GM21737 (cell line): Measurements from ENCODE around the gene ACTR3C.
"Not testable (repeated sequence)": the region's sequence is repeated elsewhere in the genome, so short reads cannot be mapped to it uniquely, and the experiment has no call there.

ENCODE experiments used
- ATAC-seq: cut with Tn5 transposase; IDR thresholded peaks from one replicate; pipeline ENCODE4 v1.9.1; 2021; ENCODE audit warnings: mild to moderate bottlenecking, moderate library complexity; ENCODE audit not compliant: unreplicated experiment

Gene ACTR3C

GRCh38 chr7:150314639-150315239 is 8.6 kb downstream of the ACTR3C start:
- no peak for ATAC-seq

DNA sequence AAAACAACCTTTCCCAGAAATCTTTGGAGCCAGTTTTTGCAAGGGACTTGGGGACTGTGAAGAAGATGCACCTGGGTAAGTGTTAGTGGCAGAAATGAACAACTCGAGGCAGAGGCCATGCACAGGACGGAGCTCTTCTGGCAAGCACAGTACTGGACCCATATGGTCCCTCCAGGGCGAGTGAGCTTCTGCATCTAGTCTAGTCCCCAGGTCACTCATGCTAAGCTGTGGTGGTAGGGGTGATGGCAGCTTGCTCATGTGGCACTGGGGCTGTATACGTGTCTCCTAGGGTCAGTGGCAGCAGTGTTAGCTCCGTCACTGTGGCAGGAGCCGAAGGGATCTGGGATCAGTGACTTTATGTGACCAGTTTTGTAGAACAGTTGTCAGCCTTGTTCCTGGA is 9.5 kb downstream of the ACTR3C start:
- ATAC-seq, result no peak

DNA sequence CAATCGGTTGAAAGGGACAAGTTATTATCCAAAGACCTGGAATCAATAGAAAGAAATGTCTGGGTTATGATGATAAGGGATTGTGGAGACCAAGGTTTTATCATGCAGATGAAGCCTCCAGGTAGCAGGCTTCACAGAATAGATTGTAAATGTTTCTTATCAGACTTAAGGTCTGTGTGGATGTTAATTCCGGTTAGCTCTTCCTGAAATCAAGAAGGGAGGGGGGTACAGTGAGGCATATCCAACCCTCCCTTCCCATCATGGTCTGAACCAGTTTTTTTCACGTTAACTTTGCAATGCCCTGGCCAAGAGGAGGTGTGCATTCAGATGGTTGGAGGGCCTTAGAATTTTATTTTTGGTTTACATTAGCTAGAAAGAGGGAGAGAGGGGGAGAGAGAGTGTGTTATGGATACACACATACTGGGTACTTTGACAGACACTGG is 10.0 kb downstream of the ACTR3C start:
- ATAC-seq, result no peak

GRCh38 chr7:150312649-150313366 is 10.5 kb downstream of the ACTR3C start:
- not testable (repeated sequence) for ATAC-seq

- ATAC-seq, result no peak
Measured at GRCh38 chr7:150311711-150312110, 11.6 kb downstream of the ACTR3C start.

DNA sequence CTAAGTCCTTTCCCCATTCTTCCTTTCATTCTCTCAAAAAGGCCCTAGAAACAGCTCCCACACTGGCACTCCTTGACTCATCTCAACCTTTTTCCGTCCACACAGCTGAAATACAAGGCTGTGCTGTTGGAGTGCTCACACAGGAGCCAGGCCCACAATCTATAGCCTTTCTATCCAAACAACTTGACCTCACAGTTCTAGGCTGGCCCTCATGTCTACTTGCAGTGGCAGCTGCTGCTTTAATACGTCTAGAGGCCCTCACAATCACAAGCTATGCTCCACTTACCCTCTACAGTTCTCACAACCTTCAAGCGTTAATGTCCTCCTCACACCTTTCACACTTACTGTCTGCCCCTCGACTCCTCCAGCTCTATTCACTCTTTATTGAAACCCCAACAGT is 12.2 kb downstream of the ACTR3C start:
- no peak for ATAC-seq

GRCh38 chr7:150308575-150308974 is 14.8 kb downstream of the ACTR3C start:
- ATAC-seq, result no peak

- no peak for ATAC-seq
Measured at GRCh38 chr7:150307904-150308303, 15.4 kb downstream of the ACTR3C start.

DNA sequence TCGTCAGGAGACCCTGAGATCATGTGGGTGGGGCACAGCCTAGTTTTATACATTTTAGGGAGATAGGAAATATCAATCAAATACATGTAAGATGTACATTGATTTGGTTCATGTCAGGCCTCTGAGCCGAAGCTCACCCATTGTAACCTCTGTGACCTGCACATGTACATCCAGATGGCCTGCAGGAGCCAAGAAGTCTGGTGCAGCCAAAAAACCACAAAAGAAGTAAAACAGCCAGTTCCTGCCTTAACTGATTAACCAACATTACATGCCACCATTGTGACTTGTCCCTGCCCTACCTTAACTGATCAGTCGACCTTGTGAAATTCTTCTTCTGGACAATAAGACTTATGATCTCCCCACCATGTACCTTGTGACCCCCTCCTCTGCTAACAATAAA is 16.2 kb downstream of the ACTR3C start:
- no peak for ATAC-seq

DNA sequence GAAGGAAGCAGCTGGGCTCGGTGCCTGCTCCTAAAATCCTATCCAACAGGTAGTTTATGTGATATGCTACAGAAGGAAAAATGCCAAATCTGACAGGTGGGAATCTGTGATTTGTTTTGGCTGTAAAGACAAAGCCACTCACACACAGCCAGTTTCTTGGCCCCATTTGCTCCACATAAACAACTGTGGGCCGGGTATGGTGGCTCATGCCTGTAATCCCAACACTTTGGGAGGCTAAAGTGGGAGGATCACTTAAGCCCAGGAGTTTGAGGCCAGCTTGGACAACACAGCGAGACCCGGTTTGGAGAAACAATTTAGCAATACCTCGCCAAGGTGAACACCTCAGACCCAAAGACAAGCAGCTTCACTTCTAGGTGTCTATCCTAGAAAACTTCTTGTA is 17.0 kb downstream of the ACTR3C start:
- not testable (repeated sequence) for ATAC-seq

DNA sequence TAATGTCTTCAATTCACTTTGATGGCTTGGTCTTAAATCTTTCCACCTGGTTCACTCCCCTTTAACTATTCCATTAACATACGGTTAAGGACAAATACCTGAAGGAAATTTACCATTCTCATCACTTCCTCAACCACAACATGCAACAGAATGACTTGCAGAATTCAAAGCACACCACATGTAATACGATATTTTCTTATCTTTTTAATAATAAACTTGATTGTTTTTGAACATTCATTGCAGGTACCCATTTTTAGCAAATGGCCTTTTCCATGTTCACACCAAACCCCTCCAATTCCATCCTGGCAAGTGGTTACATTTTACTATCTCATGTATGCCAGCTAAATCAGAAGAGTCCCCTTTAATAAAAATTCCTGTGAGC is 17.5 kb downstream of the ACTR3C start:
- ATAC-seq, result not testable (repeated sequence)

GRCh38 chr7:150305259-150305902 is 18.0 kb downstream of the ACTR3C start:
- ATAC-seq, result not testable (repeated sequence)

- ATAC-seq, result not testable (repeated sequence)
Measured at GRCh38 chr7:150304499-150305258, 18.7 kb downstream of the ACTR3C start.

GRCh38 chr7:150302908-150303310 is 20.4 kb downstream of the ACTR3C start:
- ATAC-seq, result not testable (repeated sequence)

DNA sequence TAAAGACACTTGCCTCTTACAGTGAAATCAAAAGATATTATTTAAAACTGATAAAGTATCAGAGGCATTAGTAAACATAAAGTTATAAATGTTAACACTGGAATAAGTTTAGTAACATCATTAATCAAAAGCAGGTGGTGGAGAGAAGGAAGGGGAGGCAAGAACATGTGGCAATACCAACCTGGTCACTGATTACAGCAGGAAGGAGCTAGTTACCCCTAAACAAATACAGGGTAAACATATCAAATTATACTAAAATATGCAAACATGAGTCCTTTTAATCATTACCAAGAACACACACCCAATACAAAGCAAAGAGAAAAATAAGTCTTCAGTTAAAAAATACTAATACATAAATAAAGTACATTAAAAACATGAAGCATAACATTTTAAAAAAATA is 25.4 kb downstream of the ACTR3C start:
- ATAC-seq, result not testable (repeated sequence)

GRCh38 chr7:150296802-150297201 is 26.5 kb downstream of the ACTR3C start:
- not testable (repeated sequence) for ATAC-seq

DNA sequence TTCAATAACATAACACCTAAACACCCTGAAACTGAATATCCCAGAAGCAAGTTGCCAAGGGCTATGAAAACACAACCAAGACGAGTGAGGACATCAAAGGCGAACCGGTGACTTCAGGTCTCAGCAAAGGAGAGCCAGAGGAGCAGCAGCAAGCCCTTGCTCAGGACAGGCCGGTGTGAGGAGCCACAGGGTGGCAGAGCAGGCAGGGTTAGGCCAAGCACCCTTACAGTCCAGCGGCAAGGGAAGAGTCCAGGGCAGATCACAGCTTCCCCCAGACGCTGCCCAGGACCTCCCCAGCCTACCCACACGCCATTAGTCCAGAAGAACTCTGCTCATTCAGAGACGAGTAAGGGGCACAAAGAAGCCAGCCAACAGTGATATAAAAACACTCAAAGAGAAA is 27.7 kb downstream of the ACTR3C start:
- not testable (repeated sequence) for ATAC-seq

GRCh38 chr7:150295027-150295426 is 28.3 kb downstream of the ACTR3C start:
- not testable (repeated sequence) for ATAC-seq

DNA sequence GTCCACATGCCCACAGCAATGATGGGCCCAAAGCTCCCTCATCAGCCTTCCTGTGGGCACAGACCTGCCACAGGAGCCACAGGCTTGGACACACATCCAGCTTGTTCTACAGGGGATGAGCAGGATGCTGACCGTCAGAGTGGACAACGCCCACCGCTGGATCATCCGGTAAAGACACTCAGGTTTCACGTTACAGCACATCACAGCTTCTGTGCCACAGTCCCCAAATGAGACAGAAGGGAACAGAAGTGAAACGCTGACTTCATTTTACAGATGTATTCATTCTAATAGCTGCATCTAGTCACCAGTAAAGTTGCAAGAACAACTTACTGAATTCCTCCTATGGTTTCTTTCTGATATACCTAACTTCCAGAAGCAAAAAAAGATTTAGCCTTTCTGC is 33.0 kb downstream of the ACTR3C start:
- not testable (repeated sequence) for ATAC-seq

DNA sequence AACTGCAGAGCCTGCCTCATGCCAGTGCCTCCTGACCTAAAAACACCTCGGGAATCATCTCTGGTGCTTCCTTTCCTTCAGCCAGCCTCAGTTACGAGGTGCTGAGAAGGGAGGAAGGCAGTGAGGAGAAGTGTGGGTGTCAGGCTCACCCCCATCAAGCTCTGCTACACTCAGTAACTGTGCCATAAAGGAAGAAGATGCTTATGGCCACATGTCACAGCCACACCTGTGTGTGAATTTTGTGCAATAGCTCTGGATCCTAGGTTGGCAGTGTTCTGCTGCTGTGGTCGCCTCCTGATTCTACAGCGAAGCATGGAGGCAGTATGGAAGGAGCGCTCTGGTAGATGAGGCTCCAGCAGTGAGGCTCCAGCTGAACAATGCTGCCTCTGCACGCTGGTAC is 34.5 kb downstream of the ACTR3C start:
- not testable (repeated sequence) for ATAC-seq

GRCh38 chr7:150287815-150288214 is 35.5 kb downstream of the ACTR3C start:
- not testable (repeated sequence) for ATAC-seq
